ENCODE data around the gene SDHC.

The SDHC gene

DNA sequence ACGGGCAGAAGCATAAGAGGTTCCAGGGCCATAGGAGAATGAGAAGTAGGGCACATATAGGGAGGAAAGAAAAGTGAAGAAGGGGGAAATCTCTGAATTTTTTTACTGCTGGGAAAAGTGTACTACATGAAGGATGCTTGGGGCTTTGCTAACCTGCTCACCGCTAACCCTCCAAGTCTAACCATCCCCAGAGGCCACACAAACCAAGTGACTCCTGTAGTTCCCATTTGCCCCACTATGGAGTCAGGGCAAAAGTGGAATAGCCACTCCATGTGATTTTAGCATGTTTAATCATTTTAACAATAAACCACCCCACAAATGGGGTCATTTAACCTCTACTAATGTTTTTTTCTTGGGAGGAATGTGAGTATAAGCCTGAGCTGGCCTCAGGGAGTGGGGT is 29.1 kb upstream of the SDHC start:
- DNase-seq = no peak
- H4K91ac ChIP-seq (ENCODE audit: low read length) = no peak overlapping the region
- H3K4me3 ChIP-seq (ENCODE audit: insufficient read depth in 1 of 2, low read depth in 1 of 2, low read length in 2 of 2) = no peak overlapping the region
- peaks cover 27 to 50% of the 10 kb centered on the region in 2 experiments for H3K27me3 ChIP-seq (ENCODE audit: control insufficient read depth in 1 of 2, insufficient read depth in 1 of 2, low read length in 2 of 2)
- no peak overlapping the region for H2BK5ac ChIP-seq (ENCODE audit: low read depth, low read length, poor library complexity, severe bottlenecking)
- H3K79me1 ChIP-seq (replicated peaks; ENCODE audit: low read length, poor library complexity, severe bottlenecking) = no peaks in the 10 kb centered on the region
- no peak overlapping the region for H3K4ac ChIP-seq (ENCODE audit: low read depth in 1 of 2, low read length in 2 of 2)
- H2BK120ac ChIP-seq (ENCODE audit: low read depth, low read length) = no peak overlapping the region
- H2AK5ac ChIP-seq (ENCODE audit: low read length, severe bottlenecking) = no peak overlapping the region
- H3K4me1 ChIP-seq (ENCODE audit: control insufficient read depth, insufficient read depth, low read depth, low read length) = peaks cover 2% of the 10 kb centered on the region
- 100% methylated on average over 1 of the region's 2 CpGs for WGBS
- H2BK15ac ChIP-seq (ENCODE audit: low read depth, poor library complexity, severe bottlenecking) = no peak overlapping the region
- no peak overlapping the region for H3K23ac ChIP-seq (ENCODE audit: low read length in 2 of 2)
- H2AFZ ChIP-seq (ENCODE audit: low read depth, low read length) = no peak overlapping the region
- H4K8ac ChIP-seq (ENCODE audit: low read length) = no peak overlapping the region
- H3K36me3 ChIP-seq (ENCODE audit: control insufficient read depth in 1 of 2, insufficient read depth in 2 of 2, low read depth in 1 of 2, low read length in 2 of 2) = no peaks in the 10 kb centered on the region
- no peak overlapping the region for H3K4me2 ChIP-seq (ENCODE audit: low read length, poor library complexity, severe bottlenecking)
- no peak overlapping the region for H2BK12ac ChIP-seq (ENCODE audit: low read length in 2 of 2)
- H3K18ac ChIP-seq (ENCODE audit: low read depth in 1 of 2, low read length in 2 of 2) = no peak overlapping the region
- H3K14ac ChIP-seq (ENCODE audit: low read length in 2 of 2) = no peak overlapping the region
- H3K27ac ChIP-seq (ENCODE audit: low read length, poor library complexity, severe bottlenecking) = no peak overlapping the region
- H3K9ac ChIP-seq (ENCODE audit: low read length) = no peak overlapping the region
- no peaks in the 10 kb centered on the region for H3K9me3 ChIP-seq (ENCODE audit: control insufficient read depth, low read length)

DNA sequence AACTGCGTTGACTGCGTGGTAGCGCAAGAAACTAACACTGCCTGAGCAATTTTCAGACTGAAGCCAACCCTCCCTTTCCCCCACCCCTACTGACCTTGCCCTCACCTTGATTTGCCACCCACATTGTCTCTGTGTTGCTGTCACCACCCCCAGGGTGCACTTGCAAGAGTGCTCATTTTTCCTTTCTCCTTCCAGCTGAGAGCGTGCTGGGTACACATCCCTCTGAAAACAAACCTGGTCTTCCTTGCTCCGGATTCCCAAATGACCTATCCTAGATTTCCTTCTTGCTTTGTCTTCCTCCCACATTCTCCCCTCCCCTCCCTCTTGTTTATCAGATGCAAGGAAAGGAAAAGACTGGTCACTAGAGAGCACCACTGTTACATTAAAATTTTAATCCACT is 28.7 kb upstream of the SDHC start:
- Histone ChIP-seq H3K4me2 (ENCODE audit: low read length, poor library complexity, severe bottlenecking) (no peak overlapping the region), H4K91ac (ENCODE audit: low read length) (no peak overlapping the region), H3K9ac (ENCODE audit: low read length) (no peak overlapping the region), H2BK15ac (ENCODE audit: low read depth, poor library complexity, severe bottlenecking) (no peak overlapping the region), H3K14ac (ENCODE audit: low read length in 2 of 2) (no peak overlapping the region), H2BK120ac (ENCODE audit: low read depth, low read length) (no peak overlapping the region), H3K79me1 (replicated peaks; ENCODE audit: low read length, poor library complexity, severe bottlenecking) (no peaks in the 10 kb centered on the region), H2AK5ac (ENCODE audit: low read length, severe bottlenecking) (no peak overlapping the region), H3K18ac (ENCODE audit: low read depth in 1 of 2, low read length in 2 of 2) (no peak overlapping the region), H3K4me1 (ENCODE audit: control insufficient read depth, insufficient read depth, low read depth, low read length) (peaks cover 2% of the 10 kb centered on the region), H3K23ac (ENCODE audit: low read length in 2 of 2) (peak overlapping the region in 1 of 2 experiments; percentile 14), H3K4ac (ENCODE audit: low read depth in 1 of 2, low read length in 2 of 2) (no peak overlapping the region), H2BK5ac (ENCODE audit: low read depth, low read length, poor library complexity, severe bottlenecking) (no peak overlapping the region), H3K4me3 (ENCODE audit: insufficient read depth in 1 of 2, low read depth in 1 of 2, low read length in 2 of 2) (no peak overlapping the region), H3K27ac (ENCODE audit: low read length, poor library complexity, severe bottlenecking) (no peak overlapping the region), H3K36me3 (ENCODE audit: control insufficient read depth in 1 of 2, insufficient read depth in 2 of 2, low read depth in 1 of 2, low read length in 2 of 2) (no peaks in the 10 kb centered on the region), H3K27me3 (ENCODE audit: control insufficient read depth in 1 of 2, insufficient read depth in 1 of 2, low read length in 2 of 2) (peaks cover 27 to 48% of the 10 kb centered on the region in 2 experiments), H4K8ac (ENCODE audit: low read length) (no peak overlapping the region), H3K9me3 (ENCODE audit: control insufficient read depth, low read length) (no peaks in the 10 kb centered on the region), H2BK12ac (ENCODE audit: low read length in 2 of 2) (no peak overlapping the region), H2AFZ (ENCODE audit: low read depth, low read length) (no peak overlapping the region)
- DNase-seq = no peak
- WGBS = 42% methylated on average over 5 of the region's 5 CpGs

GRCh38 chr1:161287482-161288054 is 26.6 kb upstream of the SDHC start:
- Histone ChIP-seq H3K4me3 (ENCODE audit: insufficient read depth in 1 of 2, low read depth in 1 of 2, low read length in 2 of 2) (no peak overlapping the region), H3K9me3 (ENCODE audit: control insufficient read depth, low read length) (no peaks in the 10 kb centered on the region), H3K4me2 (ENCODE audit: low read length, poor library complexity, severe bottlenecking) (no peak overlapping the region), H3K23ac (ENCODE audit: low read length in 2 of 2) (no peak overlapping the region), H3K18ac (ENCODE audit: low read depth in 1 of 2, low read length in 2 of 2) (no peak overlapping the region), H3K9ac (ENCODE audit: low read length) (no peak overlapping the region), H4K91ac (ENCODE audit: low read length) (no peak overlapping the region), H2BK120ac (ENCODE audit: low read depth, low read length) (no peak overlapping the region), H3K27me3 (ENCODE audit: control insufficient read depth in 1 of 2, insufficient read depth in 1 of 2, low read length in 2 of 2) (peaks cover 27 to 47% of the 10 kb centered on the region in 2 experiments), H3K4ac (ENCODE audit: low read depth in 1 of 2, low read length in 2 of 2) (no peak overlapping the region), H4K8ac (ENCODE audit: low read length) (no peak overlapping the region), H2BK12ac (ENCODE audit: low read length in 2 of 2) (no peak overlapping the region), H2AFZ (ENCODE audit: low read depth, low read length) (no peak overlapping the region), H3K27ac (ENCODE audit: low read length, poor library complexity, severe bottlenecking) (no peak overlapping the region), H3K36me3 (ENCODE audit: control insufficient read depth in 1 of 2, insufficient read depth in 2 of 2, low read depth in 1 of 2, low read length in 2 of 2) (no peaks in the 10 kb centered on the region), H3K4me1 (ENCODE audit: control insufficient read depth, insufficient read depth, low read depth, low read length) (peaks cover 2% of the 10 kb centered on the region), H2AK5ac (ENCODE audit: low read length, severe bottlenecking) (no peak overlapping the region), H2BK15ac (ENCODE audit: low read depth, poor library complexity, severe bottlenecking) (no peak overlapping the region), H2BK5ac (ENCODE audit: low read depth, low read length, poor library complexity, severe bottlenecking) (no peak overlapping the region), H3K14ac (ENCODE audit: low read length in 2 of 2) (no peak overlapping the region), H3K79me1 (replicated peaks; ENCODE audit: low read length, poor library complexity, severe bottlenecking) (no peaks in the 10 kb centered on the region)
- no peak for DNase-seq
- 100% methylated on average over 2 of the region's 3 CpGs for WGBS

DNA sequence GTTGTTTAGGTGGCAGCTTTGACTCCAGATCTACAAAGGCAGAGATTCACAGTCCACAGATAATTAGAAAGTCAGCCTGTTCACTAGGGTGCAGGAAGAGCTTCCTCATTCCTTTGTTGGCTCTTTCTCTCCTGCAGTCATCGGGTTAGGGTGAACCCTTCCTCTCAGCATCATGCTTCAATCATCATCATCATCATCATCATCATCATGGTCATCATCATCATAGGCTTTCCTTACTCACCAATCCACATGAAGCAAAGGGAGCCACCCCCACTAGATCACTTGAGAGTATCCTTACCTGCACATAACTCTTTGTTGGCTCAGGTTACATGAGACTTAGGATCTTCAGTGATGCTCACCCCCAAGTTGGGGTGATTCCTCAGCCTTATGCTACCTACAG is 23.4 kb upstream of the SDHC start:
- Histone ChIP-seq H2AFZ (ENCODE audit: low read depth, low read length) (no peak overlapping the region), H3K9ac (ENCODE audit: low read length) (peak overlapping the region; percentile 19), H4K91ac (ENCODE audit: low read length) (no peak overlapping the region), H3K4me1 (ENCODE audit: control insufficient read depth, insufficient read depth, low read depth, low read length) (no peaks in the 10 kb centered on the region), H3K4me2 (ENCODE audit: low read length, poor library complexity, severe bottlenecking) (no peak overlapping the region), H2BK5ac (ENCODE audit: low read depth, low read length, poor library complexity, severe bottlenecking) (no peak overlapping the region), H2BK120ac (ENCODE audit: low read depth, low read length) (no peak overlapping the region), H3K27ac (ENCODE audit: low read length, poor library complexity, severe bottlenecking) (no peak overlapping the region), H3K18ac (ENCODE audit: low read depth in 1 of 2, low read length in 2 of 2) (no peak overlapping the region), H3K36me3 (ENCODE audit: control insufficient read depth in 1 of 2, insufficient read depth in 2 of 2, low read depth in 1 of 2, low read length in 2 of 2) (no peaks in the 10 kb centered on the region), H3K27me3 (ENCODE audit: control insufficient read depth in 1 of 2, insufficient read depth in 1 of 2, low read length in 2 of 2) (peaks cover 0 to 17% of the 10 kb centered on the region in 2 experiments), H2AK5ac (ENCODE audit: low read length, severe bottlenecking) (no peak overlapping the region), H2BK12ac (ENCODE audit: low read length in 2 of 2) (no peak overlapping the region), H3K4ac (ENCODE audit: low read depth in 1 of 2, low read length in 2 of 2) (no peak overlapping the region), H3K23ac (ENCODE audit: low read length in 2 of 2) (no peak overlapping the region), H3K9me3 (ENCODE audit: control insufficient read depth, low read length) (no peaks in the 10 kb centered on the region), H3K4me3 (ENCODE audit: insufficient read depth in 1 of 2, low read depth in 1 of 2, low read length in 2 of 2) (no peak overlapping the region), H2BK15ac (ENCODE audit: low read depth, poor library complexity, severe bottlenecking) (no peak overlapping the region), H4K8ac (ENCODE audit: low read length) (no peak overlapping the region), H3K14ac (ENCODE audit: low read length in 2 of 2) (no peak overlapping the region), H3K79me1 (replicated peaks; ENCODE audit: low read length, poor library complexity, severe bottlenecking) (no peaks in the 10 kb centered on the region)
- DNase-seq = no peak
- 96% methylated on average over 1 of the region's 1 CpG for WGBS

Measured in mesenchymal stem cell (in vitro differentiated cells and primary cell).